Upper lobe of right lung (tissue), 1 donor: ENCODE measurements around the gene COG6. TPM values are rescaled to one million over a fixed set of nuclear protein-coding genes. Genes with fewer than 3 reads are reported as not detected.

ENCODE experiments used
- ATAC-seq: fragments of 200-7000 bp; cut with Tn5 transposase; one replicate; pipeline ENCODE4 v1.9.1; 2020; ENCODE audit warnings: mild to moderate bottlenecking, moderate library complexity
- DNase-seq: peaks from one replicate; pipeline ENCODE4 v3.0.0-alpha.2; 2020
- H3K27ac ChIP-seq: fragments of 200-600 bp; one replicate; pipeline ENCODE4 v1.8.0; 2022
- H3K27me3 ChIP-seq: fragments of 200-600 bp; one replicate; pipeline ENCODE4 v1.8.0; 2022; ENCODE audit warnings: mild to moderate bottlenecking
- H3K36me3 ChIP-seq: fragments of 200-600 bp; one replicate; pipeline ENCODE4 v1.8.0; 2022
- H3K4me1 ChIP-seq: fragments of 200-600 bp; one replicate; pipeline ENCODE4 v1.8.0; 2022
- H3K4me3 ChIP-seq: fragments of 200-600 bp; one replicate; pipeline ENCODE4 v1.8.0; 2022; ENCODE audit warnings: mild to moderate bottlenecking
- H3K9me3 ChIP-seq: fragments of 200-600 bp; one replicate; pipeline ENCODE4 v1.8.0; 2022
- CTCF ChIP-seq: fragments of 200-600 bp; IDR thresholded peaks from one replicate; pipeline ENCODE4 v1.8.0; 2022; ENCODE audit warnings: antibody characterized with exemption
- intact Hi-C: fragments of 100-400 bp; cut with DNase I; formaldehyde crosslinking; loops from one replicate; pipeline ENCODE4 v1.11.0; 2022
- total RNA-seq: library from RNA; stranded (reverse); fragmentation: NEBNext Ultra II Directional; extraction: Animal tissue kit (Norgen Biotek cat#: 25700); gene quantifications from one replicate; pipeline ENCODE4 v1.2.1, GENCODE V29; 2021
- donor health status: DM: no; HTN: yes; CAD: no; lungs with severe emphysema.

Gene COG6
- total RNA-seq, 1 donor from 2014 or later: 34.4 TPM

GRCh38 chr13:39729156-39729555 lies 73.7 kb downstream of the COG6 start:
- no peak for ATAC-seq
- no peaks in the 10 kb centered on the region for H3K9me3 ChIP-seq
- H3K27ac ChIP-seq: no peak overlapping the region
- peaks cover 22% of the 10 kb centered on the region for H3K36me3 ChIP-seq
- no peaks in the 10 kb centered on the region for H3K4me1 ChIP-seq
- no peaks in the 10 kb centered on the region for H3K27me3 ChIP-seq
- no peak for TF ChIP-seq CTCF
- no peak for DNase-seq
- H3K4me3 ChIP-seq: no peak overlapping the region
- intact Hi-C loops: no loop called here

- DNase-seq (no peak), ATAC-seq (no peak)
- no peak for TF ChIP-seq CTCF
- Histone ChIP-seq H3K9me3 (no peaks in the 10 kb centered on the region), H3K27ac (no peak overlapping the region), H3K36me3 (no peaks in the 10 kb centered on the region), H3K4me1 (no peaks in the 10 kb centered on the region), H3K27me3 (no peaks in the 10 kb centered on the region), H3K4me3 (no peak overlapping the region)
- intact Hi-C loops: no loop called here
These were observed 79.5 kb downstream of the COG6 start for GRCh38 chr13:39734952-39735351.

- Histone ChIP-seq H3K27me3 (no peaks in the 10 kb centered on the region), H3K9me3 (no peaks in the 10 kb centered on the region), H3K36me3 (no peaks in the 10 kb centered on the region), H3K4me3 (no peak overlapping the region), H3K27ac (no peak overlapping the region), H3K4me1 (no peaks in the 10 kb centered on the region)
- ATAC-seq (no peak), DNase-seq (no peak)
- intact Hi-C loops: no loop called here
- TF ChIP-seq CTCF: no peak
These were observed 81.6 kb downstream of the COG6 start for GRCh38 chr13:39737047-39737446.

DNA sequence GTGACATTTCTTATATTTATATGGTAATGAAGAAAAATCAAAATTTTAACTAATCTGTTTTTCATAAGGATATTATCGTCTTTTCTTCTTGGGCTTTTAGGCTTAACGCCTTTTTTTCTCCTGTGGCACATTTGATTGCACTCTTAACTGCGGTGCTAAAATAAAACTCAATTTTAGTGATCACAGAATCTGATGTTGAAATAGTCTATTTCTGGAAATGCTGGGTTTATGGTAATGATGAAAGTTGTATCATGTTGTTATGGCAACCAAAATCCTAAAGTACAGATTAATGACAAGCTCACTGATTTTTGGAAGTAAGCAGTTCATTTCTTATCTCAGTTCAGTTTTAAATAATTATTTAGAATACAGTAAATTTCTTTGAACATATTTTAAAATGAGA lies 85.3 kb downstream of the COG6 start:
- ATAC-seq (no peak), DNase-seq (no peak)
- Histone ChIP-seq H3K27me3 (no peaks in the 10 kb centered on the region), H3K27ac (no peak overlapping the region), H3K4me1 (no peaks in the 10 kb centered on the region), H3K4me3 (no peak overlapping the region), H3K36me3 (no peaks in the 10 kb centered on the region), H3K9me3 (no peaks in the 10 kb centered on the region)
- TF ChIP-seq CTCF: no peak
- intact Hi-C loops: no loop called here

GRCh38 chr13:39748961-39749360 lies 93.5 kb downstream of the COG6 start:
- ATAC-seq (no peak), DNase-seq (no peak)
- intact Hi-C loops: no loop called here
- no peaks in the 10 kb centered on the region for H3K27me3 ChIP-seq
- TF ChIP-seq CTCF: no peak
- no peaks in the 10 kb centered on the region for H3K9me3 ChIP-seq
- H3K27ac ChIP-seq: no peak overlapping the region
- no peak overlapping the region for H3K4me3 ChIP-seq
- no peaks in the 10 kb centered on the region for H3K4me1 ChIP-seq
- peaks cover 9% of the 10 kb centered on the region for H3K36me3 ChIP-seq

GRCh38 chr13:39749528-39749927 lies 94.1 kb downstream of the COG6 start:
- Histone ChIP-seq H3K4me3 (no peak overlapping the region), H3K27me3 (no peaks in the 10 kb centered on the region), H3K9me3 (no peaks in the 10 kb centered on the region), H3K27ac (no peak overlapping the region), H3K4me1 (no peaks in the 10 kb centered on the region), H3K36me3 (peaks cover 9% of the 10 kb centered on the region)
- no peak for TF ChIP-seq CTCF
- intact Hi-C loops: no loop called here
- ATAC-seq (no peak), DNase-seq (no peak)
